Adrenal gland (tissue), 5 donors: ENCODE results near the gene GAMT.

Experiments used
- POLR2A ChIP-seq, 2 donors: fragments of 450-650 bp; IDR thresholded peaks; one replicate each; pipeline ENCODE4 v1.6.1; 2017; ENCODE audit warnings: antibody characterized with exemption in 2 of 2, mild to moderate bottlenecking in 2 of 2, moderate library complexity in 1 of 2
- TF ChIP-seq, protein P1 (sequence below), 6 experiments: fragments of 450-650 bp in 4 of 6; fragments of 200-600 bp in 2 of 6; sonication (generic) in 1 of 6; IDR thresholded peaks; 1 replicate in 5 of 6; 2 replicates in 1 of 6; pipeline versions ENCODE4 v1.5.1 to v1.8.0; 2016 to 2021; ENCODE audit warnings: antibody characterized with exemption in 6 of 6, mild to moderate bottlenecking in 2 of 6, moderate library complexity in 1 of 6
- donor health status: DM: no; HTN: no; CAD: no.

DNA sequence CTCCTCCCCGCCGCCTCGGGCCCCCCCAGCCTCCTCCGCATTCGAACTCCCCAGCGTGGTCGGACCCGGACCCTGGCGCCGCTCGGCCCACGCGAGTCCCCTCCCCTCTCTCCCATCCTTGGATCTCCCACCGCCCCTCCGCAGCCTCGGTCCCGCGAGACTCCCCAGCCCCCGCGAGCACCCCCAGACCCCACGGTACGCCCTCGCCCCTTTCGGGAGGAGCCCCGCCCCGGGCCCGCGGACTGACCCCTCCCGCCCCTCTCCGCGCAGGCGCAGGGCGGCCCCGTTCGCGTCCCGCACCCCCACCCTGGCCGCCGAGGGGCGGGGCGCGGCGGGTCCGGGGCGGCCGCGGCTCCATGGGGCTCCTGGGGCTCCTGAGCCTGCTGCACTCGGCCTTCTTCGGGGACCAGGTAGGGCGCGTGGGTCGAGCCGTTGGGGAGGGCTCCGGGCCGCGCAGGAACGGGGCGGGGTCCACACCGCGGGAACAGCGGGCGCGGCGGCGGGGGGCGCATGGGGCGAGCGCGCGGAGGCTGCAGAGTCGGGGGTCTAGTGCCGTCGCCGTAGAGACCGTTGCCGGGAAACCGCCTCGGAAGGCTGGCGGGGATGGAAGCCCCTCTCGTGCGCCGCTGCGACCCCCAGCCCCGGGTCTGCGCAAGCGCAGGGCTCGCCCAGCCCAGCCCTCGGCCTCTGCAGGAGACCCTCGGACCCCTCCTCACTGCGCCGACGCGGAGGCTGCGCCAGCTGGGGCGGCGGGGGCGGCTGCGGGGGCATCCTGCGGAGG is 44.8 kb upstream of the GAMT start:
- TF ChIP-seq, protein P1, sequence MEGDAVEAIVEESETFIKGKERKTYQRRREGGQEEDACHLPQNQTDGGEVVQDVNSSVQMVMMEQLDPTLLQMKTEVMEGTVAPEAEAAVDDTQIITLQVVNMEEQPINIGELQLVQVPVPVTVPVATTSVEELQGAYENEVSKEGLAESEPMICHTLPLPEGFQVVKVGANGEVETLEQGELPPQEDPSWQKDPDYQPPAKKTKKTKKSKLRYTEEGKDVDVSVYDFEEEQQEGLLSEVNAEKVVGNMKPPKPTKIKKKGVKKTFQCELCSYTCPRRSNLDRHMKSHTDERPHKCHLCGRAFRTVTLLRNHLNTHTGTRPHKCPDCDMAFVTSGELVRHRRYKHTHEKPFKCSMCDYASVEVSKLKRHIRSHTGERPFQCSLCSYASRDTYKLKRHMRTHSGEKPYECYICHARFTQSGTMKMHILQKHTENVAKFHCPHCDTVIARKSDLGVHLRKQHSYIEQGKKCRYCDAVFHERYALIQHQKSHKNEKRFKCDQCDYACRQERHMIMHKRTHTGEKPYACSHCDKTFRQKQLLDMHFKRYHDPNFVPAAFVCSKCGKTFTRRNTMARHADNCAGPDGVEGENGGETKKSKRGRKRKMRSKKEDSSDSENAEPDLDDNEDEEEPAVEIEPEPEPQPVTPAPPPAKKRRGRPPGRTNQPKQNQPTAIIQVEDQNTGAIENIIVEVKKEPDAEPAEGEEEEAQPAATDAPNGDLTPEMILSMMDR (IDR thresholded peaks at IDR 0.05), result no peak
- no peak for TF ChIP-seq POLR2A (IDR thresholded peaks at IDR 0.05)
